GM12878 (cell line): ENCODE measurements around the gene INHBE. TPM values are rescaled to one million over a fixed set of nuclear protein-coding genes. Genes with fewer than 3 reads are reported as not detected.

Experiments used
- BCL11A ChIP-seq: IDR thresholded peaks from 2 replicates; pipeline ENCODE4 v1.6.1; 2011; ENCODE audit warnings: low read depth, low read length
- CBFB ChIP-seq: IDR thresholded peaks from 2 replicates; pipeline ENCODE4 v1.6.1; 2016; ENCODE audit warnings: antibody characterized with exemption, low read depth
- CREM ChIP-seq: IDR thresholded peaks from 2 replicates; pipeline ENCODE4 v1.6.1; 2014; ENCODE audit warnings: antibody characterized with exemption, low read depth
- E2F4 ChIP-seq: IDR thresholded peaks from 2 replicates; pipeline ENCODE4 v1.6.1; 2012; ENCODE audit warnings: low read depth, low read length, improper control_type of control experiment
- E2F8 ChIP-seq: fragments of 450-650 bp; IDR thresholded peaks from 2 replicates; pipeline ENCODE4 v1.6.1; 2018; ENCODE audit warnings: mild to moderate bottlenecking, low read depth, moderate library complexity; ENCODE audit not compliant: partially characterized antibody
- EP300 ChIP-seq, 2 experiments: fragments of 150-350 bp in 1 of 2; IDR thresholded peaks; 2 replicates each; pipeline ENCODE4 v1.6.1; 2011 to 2012; ENCODE audit warnings: low read depth in 2 of 2, low read length in 2 of 2, borderline replicate concordance in 1 of 2, improper control_type of control experiment in 1 of 2, inconsistent platforms in 1 of 2; ENCODE audit not compliant: control insufficient read depth in 1 of 2
- ESRRA ChIP-seq: IDR thresholded peaks from 2 replicates; pipeline ENCODE4 v1.6.1; 2012; ENCODE audit warnings: mild to moderate bottlenecking, low read length, improper control_type of control experiment
- FOXK2 ChIP-seq: fragments of 450-650 bp; IDR thresholded peaks from 2 replicates; pipeline ENCODE4 v1.6.1; 2017; ENCODE audit warnings: mild to moderate bottlenecking, moderate library complexity
- JUNB ChIP-seq: IDR thresholded peaks from 2 replicates; pipeline ENCODE4 v1.6.1; 2016; ENCODE audit warnings: antibody characterized with exemption, mild to moderate bottlenecking
- MAX ChIP-seq: IDR thresholded peaks from 2 replicates; pipeline ENCODE4 v1.6.1; 2012; ENCODE audit warnings: low read depth, low read length, improper control_type of control experiment
- NR2C2 ChIP-seq: IDR thresholded peaks from 2 replicates; pipeline ENCODE4 v1.6.1; 2011; ENCODE audit warnings: borderline replicate concordance, low read depth; ENCODE audit not compliant: control insufficient read depth, insufficient read length
- NR2F1 ChIP-seq: fragments of 450-650 bp; conservative IDR thresholded peaks from 2 replicates; pipeline ENCODE4 v1.6.1; 2017; ENCODE audit warnings: mild to moderate bottlenecking
- PKNOX1 ChIP-seq: fragments of 450-650 bp; IDR thresholded peaks from 2 replicates; pipeline ENCODE4 v1.6.1; 2016; ENCODE audit warnings: mild to moderate bottlenecking
- POLR2A ChIP-seq: IDR thresholded peaks from 2 replicates; pipeline ENCODE4 v1.6.1; 2011; ENCODE audit warnings: low read depth, mild to moderate bottlenecking, low read length
- RB1 ChIP-seq: fragments of 450-650 bp; formaldehyde crosslinking; IDR thresholded peaks from 2 replicates; pipeline ENCODE4 v1.6.1; 2017; ENCODE audit warnings: mild to moderate bottlenecking, borderline replicate concordance
- SKIL ChIP-seq: fragments of 450-650 bp; IDR thresholded peaks from 2 replicates; pipeline ENCODE4 v1.6.1; 2017; ENCODE audit warnings: mild to moderate bottlenecking, low read depth, inconsistent platforms; ENCODE audit not compliant: poor library complexity, severe bottlenecking
- SMARCA5 ChIP-seq: fragments of 450-650 bp; IDR thresholded peaks from 2 replicates; pipeline ENCODE4 v1.6.1; 2017; ENCODE audit warnings: mild to moderate bottlenecking
- SMC3 ChIP-seq: IDR thresholded peaks from 2 replicates; pipeline ENCODE4 v1.6.1; 2011; ENCODE audit warnings: low read length, improper control_type of control experiment, borderline replicate concordance
- SRF ChIP-seq, 2 experiments: IDR thresholded peaks; 2 replicates each; pipeline ENCODE4 v1.6.1; 2011; ENCODE audit warnings: low read depth in 2 of 2, low read length in 2 of 2, mild to moderate bottlenecking in 1 of 2, moderate library complexity in 1 of 2
- SUPT20H ChIP-seq: IDR thresholded peaks from 2 replicates; pipeline ENCODE4 v1.6.1; 2011; ENCODE audit warnings: low read depth, mild to moderate bottlenecking, low read length, moderate library complexity, borderline replicate concordance; ENCODE audit not compliant: control insufficient read depth
- ZSCAN29 ChIP-seq: fragments of 450-650 bp; IDR thresholded peaks from 2 replicates; pipeline ENCODE4 v1.6.1; 2017; ENCODE audit warnings: mild to moderate bottlenecking, moderate library complexity
- polyA plus RNA-seq, 11 experiments: library from polyadenylated mRNA; depleted of rRNA in 4 of 11; unstranded in 6 of 11; stranded (reverse) in 5 of 11; fragments of >200 nt; fragmentation: Nextera tagmentation in 4 of 11; fragmentation: Illumina TruSeq in 1 of 11; extraction: Ambion mirVana in 4 of 11; extraction: Trizol in 1 of 11; gene quantifications; 1 replicate in 1 of 11; 2 replicates in 10 of 11; pipeline versions ENCODE4 v1.2.1 to v1.2.3, GENCODE V29; 2011 to 2016; ENCODE audit warnings: inconsistent platforms in 2 of 11, missing spikeins in 2 of 11, low read depth in 1 of 11
- total RNA-seq, 4 experiments: library from RNA; depleted of rRNA in 3 of 4; stranded (reverse); fragments of >200 nt in 3 of 4; fragmentation: Illumina TruSeq in 1 of 4; extraction: Trizol in 1 of 4; gene quantifications; 2 replicates each; pipeline versions ENCODE4 v1.2.1 to v1.2.3, GENCODE V29; 2013 to 2021

Gene INHBE
- total and polyA plus RNA-seq, 10 of the 15 experiments (the other 5 are each of a cell fraction or from before 2014, with no cell fraction given): 0.09 to 2.5 (median 0.37) TPM

GRCh38 chr12:57456145-57456700, 1.1 kb downstream of the INHBE start (continued):
- TF ChIP-seq E2F8 (no peak), ZSCAN29 (no peak), NR2C2 (no peak), BCL11A (no peak), E2F4 (no peak), FOXK2 (no peak), SMARCA5 (no peak), EP300 (IDR thresholded peaks at IDR 0.05; ENCODE audit: borderline replicate concordance in 1 of 2, control insufficient read depth in 1 of 2, low read depth in 2 of 2, low read length in 2 of 2) (no peak), PKNOX1 (no peak), ESRRA (no peak), JUNB (no peak), SUPT20H (no peak), CREM (no peak), SMC3 (peak; percentile 54; the same call in 1 of the 2 replicates), MAX (0 out of 2 replicates have a peak, but pooled peaks have one; percentile 45), CBFB (no peak), RB1 (peak; percentile 33; the same call in 1 of the 2 replicates), SKIL (no peak), SRF (IDR thresholded peaks at IDR 0.05; ENCODE audit: low read depth in 2 of 2, low read length in 2 of 2) (no peak), NR2F1 (no peak), POLR2A (0 out of 2 replicates have a peak, but pooled peaks have one; percentile 17)
